ENCODE measurements around the gene AP2S1.
"Not testable (repeated sequence)": the region's sequence is repeated elsewhere in the genome, so short reads cannot be mapped to it uniquely, and the experiment has no call there.

The AP2S1 gene

GRCh38 chr19:46850228-46851203, at the start of gene AP2S1:
TSS of gene AP2S1 (minus strand) at chr19:46850846. CDS start at chr19:46850766, 80 bp downstream.
- peak; percentile 84 to 91 (median 89) for DNase-seq (ENCODE audit: low read depth in 2 of 3, low spot score in 1 of 3)

- no peak for DNase-seq (ENCODE audit: low read depth in 2 of 3, low spot score in 1 of 3)
Measured at GRCh38 chr19:46900341-46900740, 49.7 kb upstream of the AP2S1 start.

- no peak for DNase-seq (ENCODE audit: low read depth in 2 of 3, low spot score in 1 of 3)
Measured at GRCh38 chr19:46898731-46899130, 48.1 kb upstream of the AP2S1 start.

GRCh38 chr19:46896076-46896794, 45.6 kb upstream of the AP2S1 start:
- no peak for DNase-seq (ENCODE audit: low read depth in 2 of 3, low spot score in 1 of 3)

- DNase-seq (ENCODE audit: low read depth in 2 of 3, low spot score in 1 of 3) = no peak
Measured at GRCh38 chr19:46892252-46893179, 41.9 kb upstream of the AP2S1 start.

- DNase-seq (ENCODE audit: low read depth in 2 of 3, low spot score in 1 of 3) = no peak
Measured at GRCh38 chr19:46890423-46891170, 40.0 kb upstream of the AP2S1 start.

GRCh38 chr19:46887240-46887782, 36.7 kb upstream of the AP2S1 start:
- no peak for DNase-seq (ENCODE audit: low read depth in 2 of 3, low spot score in 1 of 3)

GRCh38 chr19:46886546-46887239, 36.0 kb upstream of the AP2S1 start:
- no peak for DNase-seq (ENCODE audit: low read depth in 2 of 3, low spot score in 1 of 3)

GRCh38 chr19:46885411-46885810, 34.8 kb upstream of the AP2S1 start:
- DNase-seq (ENCODE audit: low read depth in 2 of 3, low spot score in 1 of 3) = no peak

GRCh38 chr19:46882751-46883150, 32.1 kb upstream of the AP2S1 start:
- DNase-seq (ENCODE audit: low read depth in 2 of 3, low spot score in 1 of 3) = not testable (repeated sequence)

GRCh38 chr19:46882034-46882433, 31.4 kb upstream of the AP2S1 start:
- DNase-seq (ENCODE audit: low read depth in 2 of 3, low spot score in 1 of 3) = no peak

GRCh38 chr19:46881092-46881491, 30.4 kb upstream of the AP2S1 start:
- no peak for DNase-seq (ENCODE audit: low read depth in 2 of 3, low spot score in 1 of 3)

- DNase-seq (ENCODE audit: low read depth in 2 of 3, low spot score in 1 of 3) = no peak
Measured at GRCh38 chr19:46880431-46880830, 29.8 kb upstream of the AP2S1 start.

- no peak for DNase-seq (ENCODE audit: low read depth in 2 of 3, low spot score in 1 of 3)
Measured at GRCh38 chr19:46878613-46879375, 28.1 kb upstream of the AP2S1 start.

- no peak for DNase-seq (ENCODE audit: low read depth in 2 of 3, low spot score in 1 of 3)
Measured at GRCh38 chr19:46875657-46876056, 25.0 kb upstream of the AP2S1 start.

GRCh38 chr19:46875234-46875633, 24.6 kb upstream of the AP2S1 start:
- no peak for DNase-seq (ENCODE audit: low read depth in 2 of 3, low spot score in 1 of 3)

GRCh38 chr19:46872967-46873366, 22.3 kb upstream of the AP2S1 start:
- no peak for DNase-seq (ENCODE audit: low read depth in 2 of 3, low spot score in 1 of 3)

GRCh38 chr19:46871173-46871572, 20.5 kb upstream of the AP2S1 start:
- not testable (repeated sequence) for DNase-seq (ENCODE audit: low read depth in 2 of 3, low spot score in 1 of 3)

All from stimulated activated CD4-positive, alpha-beta T cell treated with anti-CD3 and anti-CD28 coated beads, Interleukin-12 subunit alpha, Interleukin-12 subunit beta, amount 100 ng/mL, for 48 hours (primary cell).